Right kidney (tissue), 1 donor: ENCODE data around the gene HOXD9.

Experiments used
- DNase-seq: peaks from one replicate; pipeline ENCODE4 v3.0.0-alpha.2; 2016

Gene HOXD9

DNA sequence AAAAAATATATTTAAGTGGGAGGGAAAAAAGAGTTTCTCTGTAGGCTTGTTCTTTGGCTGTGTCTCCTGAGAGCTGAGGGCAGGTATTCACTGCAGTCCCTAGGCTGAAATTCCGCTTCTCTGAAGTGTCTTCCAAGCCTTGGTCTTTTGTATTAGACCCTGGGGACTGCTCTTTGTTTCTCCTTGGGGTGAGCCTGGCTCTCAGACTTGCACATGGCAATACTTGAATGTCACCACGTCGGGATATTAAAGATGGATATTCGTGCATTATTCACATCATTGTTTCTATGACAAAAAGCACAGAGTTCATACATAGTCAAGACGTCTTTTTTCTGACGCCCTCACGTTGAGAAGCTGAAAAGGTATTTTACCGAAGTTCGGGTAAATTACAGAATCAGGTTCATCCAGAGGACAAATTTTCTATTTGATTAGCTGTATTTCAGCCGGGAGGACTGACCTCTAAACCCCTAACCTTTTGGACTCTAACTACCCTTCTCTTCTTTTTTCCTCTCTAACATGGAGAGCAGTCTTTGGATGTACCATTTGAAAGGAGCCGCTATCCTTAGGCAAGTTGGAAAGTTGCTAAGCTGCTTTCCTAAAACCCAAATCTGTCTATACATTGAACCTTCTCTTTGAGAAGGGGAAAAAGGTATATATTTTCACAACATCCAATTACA, 32.2 kb downstream of the HOXD9 start:
- DNase-seq, result peak; percentile 35

DNA sequence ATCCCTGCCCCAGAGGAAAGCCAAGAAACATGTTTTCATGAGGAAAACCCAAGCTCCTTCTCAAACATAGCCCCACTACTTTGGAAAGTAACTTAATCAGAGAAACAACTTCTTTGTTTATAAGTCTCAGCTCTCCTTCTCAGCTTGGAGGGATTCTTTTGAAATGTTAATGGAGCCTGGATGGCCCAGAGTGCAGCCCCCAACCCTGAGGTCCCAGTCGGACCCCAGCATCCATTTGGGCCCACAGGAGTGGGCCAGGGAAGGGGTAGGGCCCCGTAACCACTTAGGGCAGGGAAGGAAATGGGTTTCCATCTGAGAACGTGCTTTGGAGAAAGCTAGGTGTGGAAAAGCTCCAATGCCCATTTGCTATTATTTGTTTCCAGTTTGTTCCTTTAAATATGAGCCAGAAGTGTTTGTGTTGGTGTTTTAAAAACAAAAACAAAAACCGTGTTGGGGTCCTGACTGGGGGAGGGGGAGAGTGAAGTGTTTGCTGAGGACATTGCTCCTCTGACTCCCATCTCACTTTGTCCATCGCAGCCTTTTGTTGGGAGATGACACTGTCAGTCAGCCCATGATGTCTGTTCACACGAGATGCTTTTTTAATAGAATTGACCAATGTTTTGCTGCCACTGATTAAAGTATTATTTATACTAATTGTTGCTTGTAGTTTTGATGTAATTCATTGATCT, 33.0 kb downstream of the HOXD9 start:
- peak; percentile 36 for DNase-seq

DNA sequence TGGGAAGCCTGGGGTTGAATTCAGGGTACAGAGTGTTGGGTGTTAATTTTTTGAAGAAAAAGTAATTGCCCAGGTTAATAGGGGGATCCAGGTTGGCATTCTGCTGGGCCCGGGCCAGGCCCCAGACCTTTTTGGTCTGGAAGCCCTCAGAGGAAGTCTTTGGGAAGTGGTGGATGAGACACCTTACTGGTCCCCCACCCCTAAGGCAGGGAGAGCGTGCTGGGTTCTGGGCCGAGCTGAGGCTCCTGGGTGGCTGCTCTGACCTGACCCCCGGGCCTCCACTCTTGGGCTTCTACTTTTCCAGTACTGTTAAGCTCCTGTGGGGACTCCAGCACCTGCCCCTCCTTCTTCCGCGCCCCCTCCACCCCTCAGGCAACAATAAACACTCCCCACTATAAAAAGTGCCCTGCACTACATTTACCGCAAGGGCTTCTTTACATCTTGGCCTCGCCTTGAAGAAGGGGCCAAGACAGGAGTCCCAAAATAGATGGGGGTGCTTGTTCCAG, 33.8 kb downstream of the HOXD9 start:
- DNase-seq, result peak; percentile 58

DNA sequence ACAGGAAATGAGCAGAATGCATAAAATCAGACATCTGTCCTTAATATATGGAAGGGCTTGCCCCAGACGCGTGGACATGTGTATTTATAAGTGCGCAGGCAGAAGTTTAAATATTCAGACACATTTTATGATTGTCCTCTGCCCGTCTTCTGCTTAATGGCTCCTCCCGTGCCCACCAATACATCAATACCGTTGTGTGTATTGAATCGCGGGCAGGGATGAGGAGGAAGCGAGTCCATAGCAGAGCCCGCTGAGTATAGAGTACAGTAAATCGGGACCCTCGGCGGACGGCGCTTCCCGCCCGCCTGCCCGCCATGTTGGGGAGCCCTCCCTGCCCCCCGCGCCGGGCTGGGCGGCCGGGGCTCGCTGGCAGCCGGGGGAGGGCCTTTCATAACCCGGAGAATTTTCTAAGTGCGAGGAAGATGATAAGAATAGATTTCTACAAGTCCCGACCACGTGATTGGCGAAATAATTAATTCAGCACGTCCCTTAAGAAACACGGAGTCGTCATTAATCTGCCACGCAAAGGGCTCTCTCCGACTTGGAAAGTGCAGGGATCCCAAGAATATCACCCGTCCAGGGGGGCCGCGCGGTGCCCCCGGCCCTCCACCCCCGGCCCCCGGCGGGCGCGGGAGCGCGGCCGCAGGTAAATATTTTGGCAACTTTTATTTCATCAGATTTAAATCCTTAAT, 34.4 kb downstream of the HOXD9 start, which contains the start of gene HOXD3:
Gene HOXD3, plus strand, starts transcription at position 501 of the 692 bp plus-strand sequence. CDS start 11,808 bp downstream, outside the sequence.
- peak; percentile 82 for DNase-seq

DNA sequence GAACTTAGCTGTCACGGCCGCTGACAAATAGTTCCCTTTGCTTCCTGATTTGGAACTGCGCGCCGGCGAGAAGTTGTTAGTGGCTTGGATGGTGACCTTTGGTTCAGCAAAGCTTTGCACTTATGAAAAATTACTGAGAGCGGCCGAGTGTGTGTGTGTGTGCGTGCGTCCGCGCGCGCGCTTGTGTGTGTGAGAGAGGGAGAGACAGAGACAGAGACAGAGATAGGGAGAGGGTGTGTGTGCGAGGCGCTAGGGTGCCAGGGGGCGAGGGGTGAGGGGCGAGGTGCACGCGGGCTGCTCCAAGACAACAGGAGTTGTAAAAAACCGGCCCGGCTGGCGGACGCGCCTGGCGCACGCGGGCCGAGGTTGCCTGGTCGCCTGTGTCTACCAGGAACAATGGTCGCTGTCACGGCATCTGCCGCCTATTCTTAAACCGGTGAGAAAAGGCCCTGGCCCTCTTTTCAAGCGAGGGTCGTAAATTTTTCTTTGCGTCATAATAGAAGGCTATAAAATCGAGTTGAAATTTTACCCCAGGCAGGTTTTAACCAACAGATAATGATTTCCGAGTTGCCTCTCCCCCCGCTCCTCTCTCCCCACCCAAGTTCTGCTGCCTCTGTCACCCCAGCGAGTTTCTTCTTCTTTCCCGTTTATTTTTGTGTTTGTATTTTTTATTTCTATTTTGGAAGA, 35.1 kb downstream of the HOXD9 start:
- peak; percentile 89 for DNase-seq

DNA sequence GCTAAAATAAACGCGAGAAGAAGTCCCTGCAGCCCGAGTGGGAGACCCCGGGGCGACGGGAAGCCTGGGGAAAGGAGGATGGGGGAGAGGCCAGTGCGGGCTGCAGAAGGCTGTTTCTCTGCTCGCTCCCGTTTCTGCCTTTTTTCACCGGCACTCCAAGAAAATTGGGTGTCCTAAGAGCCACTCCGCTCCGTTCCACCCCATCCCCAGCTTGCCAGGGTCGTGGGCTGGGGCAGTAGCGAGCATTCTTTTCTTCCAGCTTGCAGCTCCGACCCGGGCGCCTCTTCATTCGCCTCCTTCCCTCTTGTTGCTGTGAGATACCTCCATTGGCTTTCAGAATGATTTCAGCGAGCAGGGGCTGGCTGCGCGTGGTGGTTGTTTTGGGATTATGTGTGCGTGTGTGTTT, 35.7 kb downstream of the HOXD9 start:
- DNase-seq, result peak; percentile 85

DNA sequence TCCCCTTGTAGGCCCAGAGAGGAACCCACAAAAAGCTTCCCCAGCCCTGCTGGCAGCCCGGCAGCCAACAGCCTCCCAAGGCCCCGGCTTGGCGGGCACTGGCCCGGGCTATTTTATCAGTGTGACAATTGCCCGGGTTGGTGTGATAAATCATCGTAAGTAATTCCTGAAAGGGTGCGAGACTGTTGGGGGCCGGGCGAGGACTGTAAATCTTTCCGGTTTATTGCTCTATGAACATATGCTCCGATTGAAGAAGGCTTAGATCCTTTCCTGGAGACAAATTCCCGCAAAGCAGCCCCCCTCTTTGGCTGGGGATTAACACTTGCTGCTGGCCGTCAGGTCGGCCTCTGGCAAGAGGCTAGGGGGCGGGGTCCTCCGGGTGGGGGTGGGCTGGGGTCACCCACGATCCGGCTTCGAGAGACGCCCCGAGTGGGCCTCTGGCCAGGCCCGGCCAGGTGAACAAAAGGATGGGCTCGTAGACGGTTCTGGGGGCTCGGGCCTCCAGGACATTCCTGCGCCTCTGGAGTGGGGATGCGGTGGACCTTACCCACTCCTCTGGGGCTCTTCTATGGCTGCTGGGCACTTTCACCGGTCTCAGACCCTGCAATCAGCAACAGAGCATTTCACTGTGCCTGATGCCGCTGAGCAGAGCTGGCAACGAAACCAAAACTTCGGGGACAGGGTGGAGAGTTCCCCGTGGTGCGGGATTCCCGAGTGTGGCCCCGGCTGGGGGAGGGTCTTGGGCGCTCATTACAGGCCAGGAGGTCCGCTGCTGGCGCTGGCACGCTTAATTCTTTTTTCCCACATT, 36.5 kb downstream of the HOXD9 start:
- peak; percentile 79 for DNase-seq

DNA sequence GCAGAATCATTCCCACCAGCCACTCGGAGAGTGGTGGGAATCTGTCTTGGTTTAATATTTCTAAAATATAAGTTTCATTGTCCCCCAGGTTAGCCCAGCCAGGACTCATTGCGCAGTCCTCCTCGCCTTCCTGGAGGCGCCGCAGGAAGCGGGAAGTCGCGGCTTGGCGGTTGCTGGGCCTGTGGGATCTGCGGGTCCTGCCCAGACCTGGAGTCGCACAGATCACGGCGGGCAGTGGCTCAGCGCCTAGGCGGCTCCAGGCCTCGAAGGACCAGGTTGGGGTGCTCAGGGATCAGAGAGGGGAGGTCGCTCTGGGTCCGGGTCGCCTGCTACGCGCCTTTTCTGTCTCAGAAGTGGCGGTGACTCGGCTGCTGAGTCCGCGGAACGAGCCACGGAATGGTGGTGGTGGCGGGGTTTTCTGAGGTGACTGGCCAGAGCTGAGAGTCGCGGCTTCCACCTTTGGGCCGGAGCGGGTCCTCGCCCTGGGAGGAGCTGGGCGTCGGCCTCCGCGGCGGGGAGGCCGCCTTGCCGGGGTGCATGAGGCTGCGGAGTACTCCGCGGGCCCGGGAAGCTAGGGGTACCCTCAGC, 37.2 kb downstream of the HOXD9 start:
- no peak for DNase-seq

DNA sequence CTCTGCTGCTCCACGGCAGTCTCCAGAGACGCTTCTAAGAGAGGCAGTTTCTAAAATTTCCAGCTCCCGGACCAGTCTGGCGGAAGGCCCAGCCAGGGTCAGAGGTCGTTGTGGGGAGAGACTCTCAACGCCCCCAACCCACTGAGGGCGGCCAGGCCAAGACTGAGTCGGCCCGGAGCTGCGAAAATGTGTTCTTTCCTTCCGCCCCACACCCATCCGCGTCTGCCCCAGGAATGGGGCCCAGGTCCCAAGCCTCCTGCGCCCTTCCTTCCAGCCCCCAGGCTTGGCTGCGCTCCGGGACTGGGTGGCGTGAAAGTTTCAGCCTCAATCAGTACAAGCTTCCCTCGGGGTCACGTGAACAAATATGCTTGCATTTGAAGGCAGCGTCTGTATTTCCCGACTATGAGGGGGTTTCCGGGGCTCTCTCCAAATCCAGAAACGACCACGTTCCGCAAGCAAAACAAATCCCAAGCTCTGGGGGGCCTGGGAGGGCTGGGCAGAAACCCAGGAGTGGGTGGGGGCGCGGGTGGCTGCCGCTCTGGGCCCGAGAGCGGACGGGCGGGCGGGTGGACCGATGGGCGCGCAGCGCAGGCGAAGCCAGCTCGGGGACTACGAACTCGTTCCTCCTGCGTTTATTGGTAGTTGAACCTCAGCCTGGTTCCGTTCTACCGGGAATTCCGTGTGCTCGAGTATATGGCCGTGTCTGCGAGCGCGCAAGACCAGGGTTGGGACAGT, 37.9 kb downstream of the HOXD9 start:
- DNase-seq, result peak; percentile 86

DNA sequence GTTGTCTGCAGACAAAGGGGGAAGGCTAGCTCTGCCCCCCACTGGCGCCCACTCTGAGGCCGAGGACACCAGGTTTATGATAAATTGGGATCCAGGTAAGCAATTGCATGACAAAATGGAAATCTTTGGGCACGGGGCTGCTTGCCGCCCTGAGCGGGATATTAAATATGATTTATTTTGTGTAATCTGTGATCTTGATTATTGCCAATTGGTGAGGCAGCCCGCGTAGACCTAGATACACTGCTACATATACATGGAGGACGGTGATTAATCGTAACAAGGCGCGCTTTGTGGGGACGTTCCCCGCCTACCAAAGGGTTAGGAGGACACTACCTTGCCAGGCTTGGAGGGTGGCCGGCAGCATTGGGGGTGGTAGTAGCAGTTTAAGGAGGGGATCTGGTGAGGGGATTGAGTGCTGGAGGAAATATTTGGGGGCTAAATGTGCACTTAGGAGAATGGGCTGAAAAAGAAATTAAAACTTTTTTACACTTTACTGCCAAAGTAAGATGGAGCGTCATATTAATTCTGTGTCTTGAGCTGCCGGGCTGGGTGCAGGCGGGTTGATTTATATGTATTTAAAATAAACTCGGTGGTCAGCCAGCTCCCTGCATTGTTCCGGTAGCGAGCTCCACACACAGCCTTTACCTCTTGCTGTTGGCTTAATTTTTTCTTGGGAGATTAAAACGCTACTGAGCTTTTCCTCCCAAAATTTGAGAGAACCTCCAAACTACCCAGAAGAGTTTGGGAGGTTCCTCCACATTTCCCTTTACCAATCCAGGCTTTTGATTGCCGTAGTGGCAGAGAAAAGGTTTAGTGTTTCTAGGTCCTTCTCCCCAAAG, 38.7 kb downstream of the HOXD9 start:
- DNase-seq, result peak; percentile 79

DNA sequence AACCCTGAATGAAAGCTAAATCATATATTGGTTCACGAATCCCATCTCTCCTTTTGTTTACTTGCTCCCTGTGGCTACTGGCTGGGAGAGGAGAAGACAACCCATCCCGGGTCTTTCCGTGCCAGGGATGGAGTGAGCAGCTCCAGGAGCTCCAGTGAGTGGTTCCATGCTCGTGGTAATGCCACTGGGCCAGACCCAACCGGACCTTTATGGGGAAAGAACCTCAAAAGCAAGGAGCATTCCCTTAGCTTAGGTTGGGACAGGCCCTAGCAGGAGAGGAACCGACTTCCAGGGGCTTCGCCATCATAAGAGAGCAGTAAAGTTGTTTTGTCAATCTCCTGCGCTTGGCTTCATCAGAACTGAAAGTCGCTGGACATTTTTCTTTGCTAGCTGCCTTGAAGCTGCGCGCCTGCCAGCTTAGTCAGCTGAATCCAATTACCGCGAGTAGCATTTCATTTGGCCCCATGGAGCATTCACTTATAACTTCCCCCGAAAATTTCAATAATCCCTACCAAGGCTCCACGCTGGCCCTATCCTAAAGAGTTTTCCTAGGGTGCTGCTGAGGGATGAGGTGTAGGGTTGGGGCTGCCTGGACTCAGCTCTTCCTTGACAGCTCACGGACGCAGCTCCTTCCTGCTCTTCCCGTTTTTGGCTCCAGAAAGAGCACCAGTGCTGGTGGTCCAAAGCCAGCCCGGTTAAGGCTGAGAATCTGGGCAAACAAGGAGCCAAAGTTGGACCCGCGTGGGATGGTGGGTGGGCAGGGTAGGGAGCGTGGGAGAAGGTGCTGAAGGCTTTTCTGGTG, 39.5 kb downstream of the HOXD9 start:
- DNase-seq, result peak; percentile 82

DNA sequence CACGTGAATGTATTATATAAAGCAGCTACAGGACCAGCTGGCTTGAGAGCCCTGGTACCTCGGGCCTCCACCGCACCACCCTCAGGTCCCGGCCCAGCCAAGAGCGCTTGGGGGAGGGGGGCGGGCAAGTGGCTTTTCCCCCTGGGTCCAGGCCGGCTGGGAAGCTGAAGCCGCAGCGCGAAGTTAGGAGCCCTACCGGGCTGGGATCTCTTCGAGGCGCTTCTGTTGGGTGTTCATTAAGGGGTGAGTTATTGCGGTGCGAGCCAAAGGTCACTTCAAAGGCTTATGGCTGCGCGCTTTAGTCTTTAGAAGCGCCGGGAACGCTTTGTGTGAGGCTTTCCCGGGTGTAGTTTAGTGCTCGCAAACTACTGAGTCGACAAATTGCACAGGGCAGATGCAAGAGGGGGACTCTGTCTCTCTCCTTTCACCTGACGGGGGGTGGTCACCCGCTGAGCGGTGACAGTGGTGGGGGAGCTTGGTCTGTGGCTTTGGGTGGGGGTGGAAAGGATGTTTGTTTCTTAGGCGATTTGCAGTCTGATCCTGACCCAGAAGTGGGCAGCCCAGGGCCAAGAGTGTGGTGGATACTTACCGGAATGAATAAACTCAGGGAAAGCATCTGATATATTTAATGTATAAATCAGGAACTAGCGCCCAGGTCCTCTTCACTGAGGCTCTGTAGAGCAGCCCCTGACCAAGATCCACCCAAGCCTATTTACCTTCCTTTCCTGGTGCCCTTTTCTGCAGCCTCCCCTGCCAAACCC, 40.6 kb downstream of the HOXD9 start:
- DNase-seq, result peak; percentile 78

DNA sequence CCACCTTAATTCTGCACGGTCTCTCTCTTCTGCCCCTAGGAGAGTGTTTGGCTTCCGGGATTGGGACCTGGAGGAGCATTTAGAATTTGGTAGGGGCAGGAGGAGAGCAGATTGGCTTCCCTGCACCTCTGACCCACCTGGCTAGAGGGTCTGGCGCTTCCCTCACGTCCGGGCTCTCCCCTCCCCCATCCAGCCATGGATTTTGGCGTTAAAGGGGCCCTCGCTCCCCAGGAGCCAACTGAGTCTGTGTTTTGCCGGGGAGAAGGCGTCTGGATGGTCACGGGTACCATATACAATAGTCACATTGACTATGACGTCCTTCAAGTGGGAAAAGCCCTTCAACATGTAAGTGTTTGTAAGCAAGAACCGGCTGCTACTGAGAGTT, 41.1 kb downstream of the HOXD9 start:
- peak; percentile 61 for DNase-seq

DNA sequence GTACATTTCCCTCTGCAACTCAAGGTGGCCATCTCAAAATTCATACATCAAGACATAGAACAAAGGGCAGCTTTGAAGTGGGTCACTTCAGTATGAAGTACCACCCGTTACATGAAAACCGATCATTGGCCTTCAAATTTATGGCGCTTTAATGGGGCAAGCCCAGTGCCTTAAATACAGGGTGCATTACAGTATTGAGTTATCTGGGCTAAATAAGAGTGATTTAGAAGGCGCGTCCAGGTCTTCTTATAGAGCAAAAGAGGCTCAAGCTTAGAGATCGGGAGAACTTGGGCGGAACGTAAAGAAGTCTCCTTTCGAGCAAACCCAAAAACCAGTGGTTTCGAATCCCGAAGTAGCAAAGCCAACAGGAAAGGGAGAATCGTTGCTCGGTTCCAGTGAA, 41.7 kb downstream of the HOXD9 start:
- DNase-seq, result no peak

DNA sequence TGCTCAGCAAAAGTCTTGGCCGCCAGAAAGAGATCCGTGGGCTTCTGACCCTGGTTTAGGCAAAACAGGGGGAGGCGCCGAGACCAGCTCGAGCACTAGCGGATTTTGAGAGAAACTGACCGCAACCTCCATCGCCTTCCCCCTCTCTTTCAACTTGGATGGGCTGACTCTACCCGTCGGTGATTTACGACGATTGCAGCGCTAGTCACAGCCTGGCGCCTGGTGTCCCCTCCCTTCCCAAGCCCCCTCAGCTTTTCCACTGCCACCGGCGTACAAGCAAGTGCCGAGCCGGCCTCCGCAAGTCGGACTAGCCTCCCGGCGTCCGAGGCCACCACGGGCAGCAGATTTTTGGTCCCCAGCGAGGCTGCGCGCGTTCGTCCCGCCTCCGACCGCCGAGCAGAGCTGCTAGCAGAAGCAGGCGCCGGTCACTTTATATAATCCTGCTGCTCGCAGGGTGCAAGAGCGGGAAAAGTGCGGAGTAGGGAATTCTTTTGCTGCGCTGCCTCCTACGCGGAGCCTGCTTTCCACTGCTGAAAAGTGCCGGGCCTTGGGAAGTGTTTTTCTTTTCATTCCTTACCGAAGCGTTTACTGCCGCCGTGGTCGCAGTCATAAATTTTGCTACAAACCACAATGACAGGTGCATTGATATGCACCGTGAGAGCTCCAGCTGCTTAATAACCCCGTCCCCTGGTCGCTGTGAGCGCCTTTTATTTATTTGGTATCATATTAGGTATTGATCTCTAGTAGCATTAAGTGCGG, 42.3 kb downstream of the HOXD9 start:
- DNase-seq, result peak; percentile 89

DNA sequence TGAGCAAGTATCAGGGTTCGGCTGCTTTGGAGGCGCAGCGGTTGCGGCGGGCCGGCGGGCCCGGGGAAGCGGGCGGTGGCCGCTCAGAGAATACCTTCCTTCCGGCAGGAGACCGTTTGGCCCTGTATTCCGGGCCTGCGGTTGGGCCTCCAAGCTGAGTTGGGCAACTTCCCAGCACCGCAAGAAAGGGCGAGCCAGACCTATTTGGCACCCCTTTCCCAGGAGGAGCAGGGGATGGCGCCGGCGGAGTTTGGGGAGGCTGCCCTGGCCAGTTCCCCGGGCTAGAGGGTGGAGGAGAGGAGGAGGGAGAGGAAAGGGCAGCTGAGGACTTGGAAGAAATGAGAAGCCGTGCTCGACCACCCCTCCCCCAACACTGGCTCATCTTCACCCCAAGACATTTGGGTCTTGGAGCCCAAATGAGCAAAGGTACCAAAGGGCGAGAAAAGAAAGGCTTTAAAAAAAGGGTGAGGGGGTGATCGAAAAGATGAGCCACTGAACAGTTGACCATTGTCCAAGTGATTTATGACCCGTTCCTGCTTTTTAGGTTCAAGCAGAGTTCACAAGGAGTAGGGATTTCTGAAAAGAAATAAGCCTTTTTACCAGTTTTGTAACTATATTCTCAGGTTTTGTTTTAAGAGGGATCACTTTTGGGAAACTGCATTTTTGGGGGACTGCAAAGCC, 43.0 kb downstream of the HOXD9 start:
- DNase-seq, result peak; percentile 87

DNA sequence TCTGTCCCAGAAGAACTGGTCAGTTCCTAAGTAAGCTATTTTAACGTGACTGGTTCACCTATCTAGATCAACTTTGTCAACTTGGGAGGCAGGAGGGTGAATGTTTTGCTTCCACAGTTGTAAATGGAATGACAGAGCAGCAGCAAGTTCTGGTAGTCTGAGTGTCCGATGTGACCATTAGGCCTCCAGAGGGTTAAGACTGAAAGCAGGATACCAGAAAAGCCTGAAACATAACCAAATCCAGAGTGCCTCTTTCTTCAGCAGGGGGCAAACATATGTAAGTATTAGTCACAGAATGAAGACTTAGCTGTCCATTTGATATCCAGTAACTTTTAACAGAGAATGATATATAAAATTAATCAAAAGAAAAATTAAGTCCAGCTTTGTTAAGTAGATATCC, 43.8 kb downstream of the HOXD9 start:
- no peak for DNase-seq
